Panc1 (cell line): ENCODE measurements around the gene ATP6V1F. TPM values are rescaled to one million over a fixed set of nuclear protein-coding genes. Genes with fewer than 3 reads are reported as not detected.
A peak's percentile ranks its signal among the peaks of the same experiment; 100 is the strongest.

Source experiments
- ATAC-seq: fragments of 200-7000 bp; cut with Tn5 transposase; 2 replicates; pipeline ENCODE4 v1.9.1; 2020; ENCODE audit warnings: mild to moderate bottlenecking, moderate library complexity
- BruUV-seq: library from RNA; stranded (reverse); fragments of 400-500 nt; replicated peaks from 2 replicates; lab custom pipeline; 2021; lab: Mats Ljungman, UMichigan
- CTCF ChIA-PET: fragments of 300-600 bp; sonication (Branson Sonifier 250); formaldehyde crosslinking; loops from one replicate; lab custom pipeline; 2022; ENCODE audit warnings: antibody characterized with exemption; lab: Charles Lee
- POLR2A ChIA-PET: fragments of 300-600 bp; sonication (Branson Sonifier 250); formaldehyde crosslinking; loops from one replicate; lab custom pipeline; 2022; ENCODE audit warnings: antibody characterized with exemption; lab: Charles Lee
- DNase-seq: peaks from one replicate; pipeline ENCODE4 v3.0.0-alpha.2; 2010; ENCODE audit warnings: low read depth, low spot score
- H3K27ac ChIP-seq: 2 replicates; pipeline ENCODE4 v1.5.1; 2011; ENCODE audit warnings: mild to moderate bottlenecking, low read length, inconsistent platforms
- H3K27me3 ChIP-seq: fragments of 200-500 bp; sonication (Bioruptor generic); 2 replicates; pipeline ENCODE4 v1.6.0; 2014; ENCODE audit warnings: low read length, inconsistent platforms; ENCODE audit not compliant: control insufficient read depth, insufficient read depth
- H3K36me3 ChIP-seq: fragments of 200-500 bp; sonication (Bioruptor generic); 2 replicates; pipeline ENCODE4 v1.5.1; 2014; ENCODE audit warnings: inconsistent platforms, mild to moderate bottlenecking, low read length, moderate library complexity; ENCODE audit not compliant: control insufficient read depth, insufficient read depth
- H3K4me1 ChIP-seq: 2 replicates; pipeline ENCODE4 v1.5.1; 2011; ENCODE audit warnings: inconsistent platforms, mild to moderate bottlenecking, low read length, moderate library complexity; ENCODE audit not compliant: control insufficient read depth, insufficient read depth
- H3K4me3 ChIP-seq, 2 experiments: 2 replicates each; pipeline ENCODE4 v1.5.1; 2011 to 2012; ENCODE audit warnings: low read depth in 2 of 2, low read length in 2 of 2, mild to moderate bottlenecking in 2 of 2, inconsistent platforms in 1 of 2, moderate library complexity in 1 of 2
- H3K9me3 ChIP-seq: fragments of 200-500 bp; sonication (Bioruptor generic); 2 replicates; pipeline ENCODE4 v1.5.1; 2014; ENCODE audit warnings: low read depth, mild to moderate bottlenecking, inconsistent platforms, low read length, moderate library complexity; ENCODE audit not compliant: control insufficient read depth, insufficient read depth
- CTCF ChIP-seq: fragments of 450-650 bp; IDR thresholded peaks from 2 replicates; pipeline ENCODE4 v1.5.1; 2017; ENCODE audit warnings: mild to moderate bottlenecking
- POLR2AphosphoS5 ChIP-seq: IDR thresholded peaks from 2 replicates; pipeline ENCODE4 v1.6.1; 2012; ENCODE audit warnings: mild to moderate bottlenecking, low read depth, low read length, moderate library complexity
- REST ChIP-seq, 2 experiments: IDR thresholded peaks; 2 replicates each; pipeline ENCODE4 v1.6.1; 2011 to 2012; ENCODE audit warnings: low read depth in 2 of 2, control low read depth in 1 of 2, low read length in 1 of 2, mild to moderate bottlenecking in 1 of 2, moderate library complexity in 1 of 2; ENCODE audit not compliant: insufficient read depth in 1 of 2
- SIN3A ChIP-seq: IDR thresholded peaks from 2 replicates; pipeline ENCODE4 v1.6.1; 2012; ENCODE audit warnings: low read depth, mild to moderate bottlenecking, low read length, moderate library complexity, borderline replicate concordance; ENCODE audit not compliant: insufficient read depth
- TCF7L2 ChIP-seq: IDR thresholded peaks from 2 replicates; pipeline ENCODE4 v1.6.1; 2011; ENCODE audit warnings: mild to moderate bottlenecking, low read depth, low read length, inconsistent platforms
- in situ Hi-C: cut with HindIII; loops from 2 replicates; pipeline ENCODE4 v1.10.0; 2016; ENCODE audit warnings: low sequenced_read_pairs, low pct_unique_long_range_greater_than_20kb
- intact Hi-C: fragments of 100-400 bp; cut with micrococcal nuclease; formaldehyde crosslinking; loops from one replicate; pipeline ENCODE4 v1.10.0; 2022; ENCODE audit not compliant: unreplicated experiment
- total RNA-seq: library from RNA; stranded (reverse); gene quantifications from one replicate; pipeline ENCODE4 v1.2.1, GENCODE V29; 2021; ENCODE audit not compliant: unreplicated experiment

Gene ATP6V1F
- total RNA-seq, 1 experiment from 2014 or later = 151 TPM

GRCh38 chr7:128841171-128841690, 21.4 kb upstream of the ATP6V1F start:
- no peak for DNase-seq
- Histone ChIP-seq H3K4me1 (no peaks in the 10 kb centered on the region), H3K9me3 (no peaks in the 10 kb centered on the region), H3K27me3 (no peaks in the 10 kb centered on the region), H3K27ac (no peak overlapping the region), H3K4me3 (no peak overlapping the region), H3K36me3 (no peaks in the 10 kb centered on the region)
- BruUV-seq = no TSS peak
- in situ Hi-C loops = no loop called here
- intact Hi-C loops = no loop called here
- ChIA-PET CTCF (no interaction called here), POLR2A (no interaction called here)
- no peak for ATAC-seq
- TF ChIP-seq TCF7L2 = no peak
- no peak for TF ChIP-seq CTCF
- no peak for TF ChIP-seq SIN3A
- no peak for TF ChIP-seq REST (IDR thresholded peaks at IDR 0.05; ENCODE audit: insufficient read depth in 1 of 2, low read depth in 2 of 2, low read length in 1 of 2)
- no peak for TF ChIP-seq POLR2AphosphoS5

GRCh38 chr7:128841921-128842673, 20.6 kb upstream of the ATP6V1F start:
- no peak overlapping the region for H3K27ac ChIP-seq
- H3K4me3 ChIP-seq = no peak overlapping the region
- no peaks in the 10 kb centered on the region for H3K4me1 ChIP-seq
- H3K36me3 ChIP-seq = no peaks in the 10 kb centered on the region
- intact Hi-C loops (no loop called here), in situ Hi-C loops (no loop called here)
- no peaks in the 10 kb centered on the region for H3K27me3 ChIP-seq
- TF ChIP-seq POLR2AphosphoS5 (no peak), CTCF (peak; percentile 90), REST (IDR thresholded peaks at IDR 0.05; ENCODE audit: insufficient read depth in 1 of 2, low read depth in 2 of 2, low read length in 1 of 2) (no peak)
- ChIA-PET POLR2A (no interaction called here), CTCF (interaction anchor here (0.7 to 1.0 kb wide), 2 partner anchors 76 to 80 kb away, joined by 3 read pairs; no protein-coding TSS in a partner anchor)
- ATAC-seq (peak; percentile 49; the same call in 1 of the 2 replicates), DNase-seq (no peak)
- BruUV-seq = no TSS peak
- no peaks in the 10 kb centered on the region for H3K9me3 ChIP-seq
